HepG2 (cell line): Measurements from ENCODE around the gene HPCAL1. TPM values are rescaled to one million over a fixed set of nuclear protein-coding genes. Genes with fewer than 3 reads are reported as not detected.

Experiments
- GATA4 ChIP-seq: sonication (generic); IDR thresholded peaks from 2 replicates; pipeline ENCODE4 v1.6.1; 2016; ENCODE audit warnings: antibody characterized with exemption, low read depth, borderline replicate concordance
- KLF9 ChIP-seq: IDR thresholded peaks from 2 replicates; pipeline ENCODE4 v1.6.1; 2016; ENCODE audit warnings: low read depth
- MAFK ChIP-seq, 2 experiments: IDR thresholded peaks in 1 of 2; conservative IDR thresholded peaks in 1 of 2; 2 replicates each; pipeline ENCODE4 v1.6.1; 2011; ENCODE audit warnings: improper control_type of control experiment in 2 of 2, low read length in 2 of 2
- MBD4 ChIP-seq: IDR thresholded peaks from 2 replicates; pipeline ENCODE4 v1.6.1; 2012; ENCODE audit warnings: low read length, inconsistent platforms, borderline replicate concordance
- MIXL1 ChIP-seq: IDR thresholded peaks from 2 replicates; pipeline ENCODE4 v1.6.1; 2016
- NFYB ChIP-seq: sonication (generic); formaldehyde crosslinking; IDR thresholded peaks from 2 replicates; pipeline ENCODE4 v1.4.0; 2020; ENCODE audit warnings: missing genetic modification reagents
- SP5 ChIP-seq: IDR thresholded peaks from 2 replicates; pipeline ENCODE4 v1.6.1; 2016; ENCODE audit warnings: low read depth, borderline replicate concordance
- ZNF382 ChIP-seq: sonication (generic); formaldehyde crosslinking; IDR thresholded peaks from 2 replicates; pipeline ENCODE4 v1.5.0; 2020; ENCODE audit warnings: missing genetic modification reagents, mild to moderate bottlenecking, borderline replicate concordance
- ZNF501 ChIP-seq: sonication (generic); formaldehyde crosslinking; IDR thresholded peaks from 2 replicates; pipeline ENCODE4 v1.5.1; 2020; ENCODE audit warnings: mild to moderate bottlenecking, moderate library complexity, missing genetic modification reagents
- ZNF619 ChIP-seq: sonication (generic); formaldehyde crosslinking; IDR thresholded peaks from 2 replicates; pipeline ENCODE4 v1.4.0; 2020; ENCODE audit warnings: mild to moderate bottlenecking, missing genetic modification reagents
- ZNF841 ChIP-seq: sonication (generic); formaldehyde crosslinking; IDR thresholded peaks from 2 replicates; pipeline ENCODE4 v1.8.1; 2023; ENCODE audit warnings: missing genetic modification reagents, borderline replicate concordance
- polyA plus RNA-seq, 8 experiments: library from polyadenylated mRNA; depleted of rRNA in 3 of 8; stranded (reverse) in 7 of 8; unstranded in 1 of 8; fragments of >200 nt; fragmentation: Illumina TruSeq in 4 of 8; extraction: Trizol in 4 of 8; gene quantifications; 2 replicates each; pipeline versions ENCODE4 v1.2.1 to v1.2.3, GENCODE V29; 2011 to 2016; ENCODE audit warnings: low read depth in 4 of 8, missing spikeins in 1 of 8, mixed read lengths in 1 of 8; ENCODE audit not compliant: insufficient read depth in 1 of 8
- total RNA-seq, 5 experiments: library from RNA; depleted of rRNA; stranded (reverse); fragments of >200 nt; fragmentation: Illumina TruSeq; extraction: Trizol; gene quantifications; 2 replicates each; pipeline ENCODE4 v1.2.3, GENCODE V29; 2016; ENCODE audit warnings: low read depth in 1 of 5
- TF ChIP-seq, protein P1 (sequence below): sonication (generic); formaldehyde crosslinking; IDR thresholded peaks from 2 replicates; pipeline ENCODE4 v1.4.0; 2020; ENCODE audit warnings: mild to moderate bottlenecking, missing genetic modification reagents
- TF ChIP-seq, protein P2 (sequence below): sonication (generic); formaldehyde crosslinking; IDR thresholded peaks from 2 replicates; pipeline ENCODE4 v1.5.1; 2020; ENCODE audit warnings: missing genetic modification reagents, mild to moderate bottlenecking, borderline replicate concordance
- TF ChIP-seq, protein P3 (sequence below): sonication (generic); formaldehyde crosslinking; IDR thresholded peaks from 2 replicates; pipeline ENCODE4 v1.8.0; 2022; ENCODE audit warnings: missing genetic modification reagents, mild to moderate bottlenecking, moderate library complexity, borderline replicate concordance
- TF ChIP-seq, protein P4 (sequence below): sonication (generic); formaldehyde crosslinking; IDR thresholded peaks from 2 replicates; pipeline ENCODE4 v1.4.0; 2020; ENCODE audit warnings: mild to moderate bottlenecking, missing genetic modification reagents
- TF ChIP-seq, protein P5 (sequence below): IDR thresholded peaks from 2 replicates; pipeline ENCODE4 v1.6.1; 2012; ENCODE audit warnings: low read depth, low read length, improper control_type of control experiment
- TF ChIP-seq, protein P6 (sequence below): sonication (generic); formaldehyde crosslinking; conservative IDR thresholded peaks from 2 replicates; pipeline ENCODE4 v1.4.0; 2020; ENCODE audit warnings: mild to moderate bottlenecking, missing genetic modification reagents, moderate library complexity

HPCAL1 gene
- total and polyA plus RNA-seq, 2 of the 13 experiments (the other 11 are each of a cell fraction or from before 2014, with no cell fraction given) = 29.5 to 29.9 TPM

DNA sequence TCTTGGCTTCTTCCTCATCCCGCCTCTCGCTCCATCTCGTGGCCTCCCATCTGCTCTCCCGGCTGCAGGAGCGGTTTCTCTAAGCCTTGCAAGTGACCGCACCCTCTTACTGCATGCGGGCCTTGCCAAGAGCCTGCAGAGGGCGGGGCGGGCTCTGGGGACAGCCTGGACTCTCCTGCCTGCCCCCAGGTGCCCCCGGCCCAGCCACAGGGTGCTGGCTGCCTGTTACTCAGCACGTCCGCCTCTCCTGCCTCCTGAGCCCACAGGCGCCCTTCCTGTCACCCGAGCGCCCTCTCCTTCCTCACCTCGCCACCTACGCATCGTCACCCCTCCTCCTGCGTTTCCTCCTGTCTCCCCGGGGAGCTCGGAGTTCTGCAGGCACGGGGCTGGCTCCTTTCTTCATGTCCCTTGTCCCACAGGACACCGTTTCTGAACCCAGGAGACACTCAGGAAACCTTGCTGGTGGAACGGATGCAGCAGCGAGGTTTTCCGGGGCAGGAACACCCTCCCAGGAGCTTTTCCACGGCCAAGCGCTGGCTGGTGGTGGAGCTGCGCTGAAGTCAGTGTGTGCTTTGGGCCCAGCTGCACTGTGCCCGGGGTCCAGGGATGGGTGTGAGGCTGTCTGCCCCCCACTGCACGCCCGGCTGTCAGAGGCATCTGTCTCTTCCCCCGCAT lies 28.5 kb downstream of the HPCAL1 start (continued):
- TF ChIP-seq SP5 (CRISPR knock-in tag) (no peak), ZNF841 (CRISPR knock-in tag) (no peak), KLF9 (CRISPR knock-in tag) (no peak), GATA4 (0 out of 2 replicates have a peak, but pooled peaks have one; percentile 16), ZNF619 (CRISPR knock-in tag) (0 out of 2 replicates have a peak, but pooled peaks have one; percentile 68), MBD4 (no peak), MIXL1 (CRISPR knock-in tag) (no peak), MAFK (conservative IDR thresholded peaks at IDR 0.05 in 1 of 2, IDR thresholded peaks at IDR 0.05 in 1 of 2; ENCODE audit: low read length in 2 of 2) (no peak), ZNF501 (CRISPR knock-in tag) (no peak), NFYB (CRISPR knock-in tag) (0 out of 2 replicates have a peak, but pooled peaks have one; percentile 14), ZNF382 (no peak)
- TF ChIP-seq, protein P1, sequence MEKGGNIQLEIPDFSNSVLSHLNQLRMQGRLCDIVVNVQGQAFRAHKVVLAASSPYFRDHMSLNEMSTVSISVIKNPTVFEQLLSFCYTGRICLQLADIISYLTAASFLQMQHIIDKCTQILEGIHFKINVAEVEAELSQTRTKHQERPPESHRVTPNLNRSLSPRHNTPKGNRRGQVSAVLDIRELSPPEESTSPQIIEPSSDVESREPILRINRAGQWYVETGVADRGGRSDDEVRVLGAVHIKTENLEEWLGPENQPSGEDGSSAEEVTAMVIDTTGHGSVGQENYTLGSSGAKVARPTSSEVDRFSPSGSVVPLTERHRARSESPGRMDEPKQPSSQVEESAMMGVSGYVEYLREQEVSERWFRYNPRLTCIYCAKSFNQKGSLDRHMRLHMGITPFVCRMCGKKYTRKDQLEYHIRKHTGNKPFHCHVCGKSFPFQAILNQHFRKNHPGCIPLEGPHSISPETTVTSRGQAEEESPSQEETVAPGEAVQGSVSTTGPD = no peak
- TF ChIP-seq, protein P2, sequence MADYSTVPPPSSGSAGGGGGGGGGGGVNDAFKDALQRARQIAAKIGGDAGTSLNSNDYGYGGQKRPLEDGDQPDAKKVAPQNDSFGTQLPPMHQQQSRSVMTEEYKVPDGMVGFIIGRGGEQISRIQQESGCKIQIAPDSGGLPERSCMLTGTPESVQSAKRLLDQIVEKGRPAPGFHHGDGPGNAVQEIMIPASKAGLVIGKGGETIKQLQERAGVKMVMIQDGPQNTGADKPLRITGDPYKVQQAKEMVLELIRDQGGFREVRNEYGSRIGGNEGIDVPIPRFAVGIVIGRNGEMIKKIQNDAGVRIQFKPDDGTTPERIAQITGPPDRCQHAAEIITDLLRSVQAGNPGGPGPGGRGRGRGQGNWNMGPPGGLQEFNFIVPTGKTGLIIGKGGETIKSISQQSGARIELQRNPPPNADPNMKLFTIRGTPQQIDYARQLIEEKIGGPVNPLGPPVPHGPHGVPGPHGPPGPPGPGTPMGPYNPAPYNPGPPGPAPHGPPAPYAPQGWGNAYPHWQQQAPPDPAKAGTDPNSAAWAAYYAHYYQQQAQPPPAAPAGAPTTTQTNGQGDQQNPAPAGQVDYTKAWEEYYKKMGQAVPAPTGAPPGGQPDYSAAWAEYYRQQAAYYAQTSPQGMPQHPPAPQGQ = no peak
- TF ChIP-seq, protein P3, sequence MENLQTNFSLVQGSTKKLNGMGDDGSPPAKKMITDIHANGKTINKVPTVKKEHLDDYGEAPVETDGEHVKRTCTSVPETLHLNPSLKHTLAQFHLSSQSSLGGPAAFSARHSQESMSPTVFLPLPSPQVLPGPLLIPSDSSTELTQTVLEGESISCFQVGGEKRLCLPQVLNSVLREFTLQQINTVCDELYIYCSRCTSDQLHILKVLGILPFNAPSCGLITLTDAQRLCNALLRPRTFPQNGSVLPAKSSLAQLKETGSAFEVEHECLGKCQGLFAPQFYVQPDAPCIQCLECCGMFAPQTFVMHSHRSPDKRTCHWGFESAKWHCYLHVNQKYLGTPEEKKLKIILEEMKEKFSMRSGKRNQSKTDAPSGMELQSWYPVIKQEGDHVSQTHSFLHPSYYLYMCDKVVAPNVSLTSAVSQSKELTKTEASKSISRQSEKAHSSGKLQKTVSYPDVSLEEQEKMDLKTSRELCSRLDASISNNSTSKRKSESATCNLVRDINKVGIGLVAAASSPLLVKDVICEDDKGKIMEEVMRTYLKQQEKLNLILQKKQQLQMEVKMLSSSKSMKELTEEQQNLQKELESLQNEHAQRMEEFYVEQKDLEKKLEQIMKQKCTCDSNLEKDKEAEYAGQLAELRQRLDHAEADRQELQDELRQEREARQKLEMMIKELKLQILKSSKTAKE (CRISPR knock-in tag) = peak; percentile 45; the same call in 1 of the 2 replicates
- TF ChIP-seq, protein P4, sequence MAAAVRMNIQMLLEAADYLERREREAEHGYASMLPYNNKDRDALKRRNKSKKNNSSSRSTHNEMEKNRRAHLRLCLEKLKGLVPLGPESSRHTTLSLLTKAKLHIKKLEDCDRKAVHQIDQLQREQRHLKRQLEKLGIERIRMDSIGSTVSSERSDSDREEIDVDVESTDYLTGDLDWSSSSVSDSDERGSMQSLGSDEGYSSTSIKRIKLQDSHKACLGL = 0 out of 2 replicates have a peak, but pooled peaks have one; percentile 14
- TF ChIP-seq, protein P5, sequence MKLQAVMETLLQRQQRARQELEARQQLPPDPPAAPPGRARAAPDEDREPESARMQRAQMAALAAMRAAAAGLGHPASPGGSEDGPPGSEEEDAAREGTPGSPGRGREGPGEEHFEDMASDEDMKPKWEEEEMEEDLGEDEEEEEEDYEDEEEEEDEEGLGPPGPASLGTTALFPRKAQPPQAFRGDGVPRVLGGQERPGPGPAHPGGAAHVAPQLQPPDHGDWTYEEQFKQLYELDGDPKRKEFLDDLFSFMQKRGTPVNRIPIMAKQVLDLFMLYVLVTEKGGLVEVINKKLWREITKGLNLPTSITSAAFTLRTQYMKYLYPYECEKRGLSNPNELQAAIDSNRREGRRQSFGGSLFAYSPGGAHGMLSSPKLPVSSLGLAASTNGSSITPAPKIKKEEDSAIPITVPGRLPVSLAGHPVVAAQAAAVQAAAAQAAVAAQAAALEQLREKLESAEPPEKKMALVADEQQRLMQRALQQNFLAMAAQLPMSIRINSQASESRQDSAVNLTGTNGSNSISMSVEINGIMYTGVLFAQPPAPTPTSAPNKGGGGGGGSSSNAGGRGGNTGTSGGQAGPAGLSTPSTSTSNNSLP = no peak
- TF ChIP-seq, protein P6, sequence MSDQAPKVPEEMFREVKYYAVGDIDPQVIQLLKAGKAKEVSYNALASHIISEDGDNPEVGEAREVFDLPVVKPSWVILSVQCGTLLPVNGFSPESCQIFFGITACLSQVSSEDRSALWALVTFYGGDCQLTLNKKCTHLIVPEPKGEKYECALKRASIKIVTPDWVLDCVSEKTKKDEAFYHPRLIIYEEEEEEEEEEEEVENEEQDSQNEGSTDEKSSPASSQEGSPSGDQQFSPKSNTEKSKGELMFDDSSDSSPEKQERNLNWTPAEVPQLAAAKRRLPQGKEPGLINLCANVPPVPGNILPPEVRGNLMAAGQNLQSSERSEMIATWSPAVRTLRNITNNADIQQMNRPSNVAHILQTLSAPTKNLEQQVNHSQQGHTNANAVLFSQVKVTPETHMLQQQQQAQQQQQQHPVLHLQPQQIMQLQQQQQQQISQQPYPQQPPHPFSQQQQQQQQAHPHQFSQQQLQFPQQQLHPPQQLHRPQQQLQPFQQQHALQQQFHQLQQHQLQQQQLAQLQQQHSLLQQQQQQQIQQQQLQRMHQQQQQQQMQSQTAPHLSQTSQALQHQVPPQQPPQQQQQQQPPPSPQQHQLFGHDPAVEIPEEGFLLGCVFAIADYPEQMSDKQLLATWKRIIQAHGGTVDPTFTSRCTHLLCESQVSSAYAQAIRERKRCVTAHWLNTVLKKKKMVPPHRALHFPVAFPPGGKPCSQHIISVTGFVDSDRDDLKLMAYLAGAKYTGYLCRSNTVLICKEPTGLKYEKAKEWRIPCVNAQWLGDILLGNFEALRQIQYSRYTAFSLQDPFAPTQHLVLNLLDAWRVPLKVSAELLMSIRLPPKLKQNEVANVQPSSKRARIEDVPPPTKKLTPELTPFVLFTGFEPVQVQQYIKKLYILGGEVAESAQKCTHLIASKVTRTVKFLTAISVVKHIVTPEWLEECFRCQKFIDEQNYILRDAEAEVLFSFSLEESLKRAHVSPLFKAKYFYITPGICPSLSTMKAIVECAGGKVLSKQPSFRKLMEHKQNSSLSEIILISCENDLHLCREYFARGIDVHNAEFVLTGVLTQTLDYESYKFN = no peak
